ENCODE measurements around the gene P2RX6. TPM values are rescaled to one million over a fixed set of nuclear protein-coding genes. Genes with fewer than 3 reads are reported as not detected.

Gene P2RX6
- total RNA-seq, 6 experiments from 2014 or later = 0.09 to 1.4 (median 0.42) TPM; not detected in 1

DNA sequence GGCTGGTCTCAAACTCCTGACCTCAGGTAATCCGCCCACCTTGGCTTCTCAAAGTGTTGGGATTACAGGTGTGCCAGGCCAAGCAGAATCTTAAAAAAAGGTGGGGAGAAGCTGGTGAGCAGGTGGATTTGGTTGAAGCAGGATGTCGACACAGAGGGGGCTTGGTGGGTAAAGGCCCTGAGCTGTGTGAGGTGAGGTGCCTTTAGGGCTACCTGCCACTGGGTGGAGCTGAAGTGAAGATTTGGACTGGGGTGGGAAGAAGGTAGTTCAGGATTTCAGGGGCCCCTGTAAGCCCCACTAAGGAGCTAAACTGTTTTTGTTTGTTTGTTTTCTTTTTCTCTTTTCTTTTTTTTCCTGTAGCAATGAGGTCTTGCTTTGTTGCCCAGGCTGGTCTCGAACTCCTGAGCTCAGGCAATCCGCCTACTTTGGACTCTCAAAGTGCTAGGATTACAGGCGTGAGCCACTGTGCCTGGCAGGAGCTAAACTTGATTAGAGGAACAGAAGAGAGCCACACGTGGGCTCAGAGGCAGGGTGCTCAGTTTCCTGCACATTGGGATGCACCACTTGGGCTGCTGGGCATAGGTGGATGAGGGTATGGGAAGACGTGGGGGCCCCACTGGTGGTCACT lies 6.0 kb downstream of the P2RX6 start:
- DNase-seq (no peak), ATAC-seq (no peak)
- intact Hi-C loops (cut with DNase I) = no loop called here
- Histone ChIP-seq H3K27me3 (no peaks in the 10 kb centered on the region), H3K4me1 (no peaks in the 10 kb centered on the region), H3K36me3 (no peaks in the 10 kb centered on the region), H3K27ac (no peak overlapping the region), H3K4me3 (no peak overlapping the region), H3K9me3 (no peaks in the 10 kb centered on the region)
- WGBS (ENCODE audit: insufficient coverage, low coverage, low lambda C conversion rate, missing lambda C conversion rate) = 52% methylated on average over 7 of the region's 7 CpGs
- TF ChIP-seq, protein P1, sequence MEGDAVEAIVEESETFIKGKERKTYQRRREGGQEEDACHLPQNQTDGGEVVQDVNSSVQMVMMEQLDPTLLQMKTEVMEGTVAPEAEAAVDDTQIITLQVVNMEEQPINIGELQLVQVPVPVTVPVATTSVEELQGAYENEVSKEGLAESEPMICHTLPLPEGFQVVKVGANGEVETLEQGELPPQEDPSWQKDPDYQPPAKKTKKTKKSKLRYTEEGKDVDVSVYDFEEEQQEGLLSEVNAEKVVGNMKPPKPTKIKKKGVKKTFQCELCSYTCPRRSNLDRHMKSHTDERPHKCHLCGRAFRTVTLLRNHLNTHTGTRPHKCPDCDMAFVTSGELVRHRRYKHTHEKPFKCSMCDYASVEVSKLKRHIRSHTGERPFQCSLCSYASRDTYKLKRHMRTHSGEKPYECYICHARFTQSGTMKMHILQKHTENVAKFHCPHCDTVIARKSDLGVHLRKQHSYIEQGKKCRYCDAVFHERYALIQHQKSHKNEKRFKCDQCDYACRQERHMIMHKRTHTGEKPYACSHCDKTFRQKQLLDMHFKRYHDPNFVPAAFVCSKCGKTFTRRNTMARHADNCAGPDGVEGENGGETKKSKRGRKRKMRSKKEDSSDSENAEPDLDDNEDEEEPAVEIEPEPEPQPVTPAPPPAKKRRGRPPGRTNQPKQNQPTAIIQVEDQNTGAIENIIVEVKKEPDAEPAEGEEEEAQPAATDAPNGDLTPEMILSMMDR (IDR thresholded peaks at IDR 0.05) = peak in 2 of 4 donors; percentile 14 to 32
- no peak for TF ChIP-seq POLR2A (IDR thresholded peaks at IDR 0.05)

DNA sequence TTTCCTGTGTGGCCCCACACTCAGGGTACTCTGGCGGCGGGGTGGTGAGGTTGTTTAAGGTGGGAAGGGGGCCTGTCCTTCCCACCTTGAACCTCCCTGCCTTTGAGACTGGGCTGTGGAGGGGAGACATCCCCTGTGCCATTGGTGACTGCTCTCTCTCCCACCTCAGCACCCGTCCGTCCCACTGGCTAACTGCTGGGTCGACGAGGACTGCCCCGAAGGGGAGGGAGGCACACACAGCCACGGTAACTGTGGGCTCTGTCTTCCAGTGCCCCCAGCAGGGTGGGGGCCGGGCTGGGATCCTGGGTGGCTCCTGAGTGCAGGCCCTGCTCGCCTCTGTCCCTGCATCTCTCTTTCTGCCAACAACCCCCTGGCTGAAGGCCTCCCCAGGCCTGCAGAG lies 7.5 kb downstream of the P2RX6 start:
- DNase-seq = no peak
- Histone ChIP-seq H3K36me3 (no peaks in the 10 kb centered on the region), H3K27ac (no peak overlapping the region), H3K4me3 (no peak overlapping the region), H3K9me3 (no peaks in the 10 kb centered on the region), H3K4me1 (no peaks in the 10 kb centered on the region), H3K27me3 (no peaks in the 10 kb centered on the region)
- no peak for ATAC-seq
- TF ChIP-seq, protein P1 (IDR thresholded peaks at IDR 0.05) = no peak
- no peak for TF ChIP-seq POLR2A (IDR thresholded peaks at IDR 0.05)
- intact Hi-C loops (cut with DNase I) = no loop called here
- WGBS (ENCODE audit: insufficient coverage, low coverage, low lambda C conversion rate, missing lambda C conversion rate) = 33% methylated on average over 2 of the region's 10 CpGs

DNA sequence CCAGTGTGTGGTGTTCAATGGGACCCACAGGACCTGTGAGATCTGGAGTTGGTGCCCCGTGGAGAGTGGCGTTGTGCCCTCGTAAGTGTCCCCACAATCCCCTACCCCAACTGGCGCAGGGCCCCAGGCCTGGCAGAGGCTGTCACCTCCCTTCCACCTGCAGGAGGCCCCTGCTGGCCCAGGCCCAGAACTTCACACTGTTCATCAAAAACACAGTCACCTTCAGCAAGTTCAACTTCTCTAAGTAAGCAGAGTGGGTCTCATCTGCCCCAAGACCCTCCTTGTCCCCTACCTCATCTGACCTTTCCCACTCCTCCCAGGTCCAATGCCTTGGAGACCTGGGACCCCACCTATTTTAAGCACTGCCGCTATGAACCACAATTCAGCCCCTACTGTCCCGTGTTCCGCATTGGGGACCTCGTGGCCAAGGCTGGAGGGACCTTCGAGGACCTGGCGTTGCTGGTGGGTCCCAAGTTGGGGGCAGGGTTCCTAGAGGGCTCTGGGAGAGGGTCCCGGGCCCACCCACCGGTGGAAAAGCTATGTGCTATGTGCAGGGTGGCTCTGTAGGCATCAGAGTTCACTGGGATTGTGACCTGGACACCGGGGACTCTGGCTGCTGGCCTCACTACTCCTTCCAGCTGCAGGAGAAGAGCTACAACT lies 8.1 kb downstream of the P2RX6 start:
- no peak for TF ChIP-seq POLR2A (IDR thresholded peaks at IDR 0.05)
- TF ChIP-seq, protein P1 (IDR thresholded peaks at IDR 0.05) = no peak
- WGBS (ENCODE audit: insufficient coverage, low coverage, low lambda C conversion rate, missing lambda C conversion rate) = 100% methylated on average over 1 of the region's 13 CpGs
- no peak for ATAC-seq
- DNase-seq = no peak
- no peaks in the 10 kb centered on the region for H3K4me1 ChIP-seq
- no peak overlapping the region for H3K27ac ChIP-seq
- H3K4me3 ChIP-seq = no peak overlapping the region
- no peaks in the 10 kb centered on the region for H3K9me3 ChIP-seq
- intact Hi-C loops (cut with DNase I) = no loop called here
- H3K27me3 ChIP-seq = no peaks in the 10 kb centered on the region
- H3K36me3 ChIP-seq = no peaks in the 10 kb centered on the region

DNA sequence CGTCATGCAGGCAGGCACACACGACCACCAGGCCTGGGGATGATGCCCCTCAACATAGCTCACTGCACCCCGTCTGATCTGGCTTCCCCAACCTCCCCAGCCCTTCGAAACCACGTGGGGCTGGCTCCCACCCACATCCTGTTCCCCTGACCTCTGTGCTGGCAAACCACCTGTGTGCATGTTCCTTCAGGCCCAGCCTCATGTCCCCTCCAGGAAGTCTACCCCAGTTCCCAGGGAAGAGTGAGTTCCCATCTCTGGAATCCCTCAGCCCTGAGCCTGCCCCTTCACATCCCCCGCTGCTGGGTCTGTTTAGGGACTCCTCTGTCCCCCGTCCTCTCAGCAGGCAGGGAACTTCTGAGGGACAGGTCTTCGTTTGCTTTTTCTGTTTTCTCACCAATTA lies 10.3 kb downstream of the P2RX6 start:
- no peak overlapping the region for H3K4me3 ChIP-seq
- TF ChIP-seq, protein P1 (IDR thresholded peaks at IDR 0.05) = no peak
- no peak for TF ChIP-seq POLR2A (IDR thresholded peaks at IDR 0.05)
- no peak overlapping the region for H3K27ac ChIP-seq
- H3K4me1 ChIP-seq = no peaks in the 10 kb centered on the region
- H3K36me3 ChIP-seq = no peaks in the 10 kb centered on the region
- 40% methylated on average over 5 of the region's 8 CpGs for WGBS (ENCODE audit: insufficient coverage, low coverage, low lambda C conversion rate, missing lambda C conversion rate)
- no peaks in the 10 kb centered on the region for H3K27me3 ChIP-seq
- intact Hi-C loops (cut with DNase I) = no loop called here
- DNase-seq (no peak), ATAC-seq (no peak)
- no peaks in the 10 kb centered on the region for H3K9me3 ChIP-seq

Data from right lobe of liver (tissue), 6 donors.